H9 (cell line): Measurements from ENCODE around the gene HOGA1. TPM values are rescaled to one million over a fixed set of nuclear protein-coding genes. Genes with fewer than 3 reads are reported as not detected.
A peak's percentile ranks its signal among the peaks of the same experiment; 100 is the strongest.

Experiments
- DNase-seq: peaks from one replicate; pipeline ENCODE4 v3.0.0-alpha.2; 2017
- H2AFZ ChIP-seq: one replicate; pipeline ENCODE4 v1.6.1; 2013; ENCODE audit warnings: mild to moderate bottlenecking, low read length, control low read depth, moderate library complexity
- H2AK5ac ChIP-seq: 2 replicates; pipeline ENCODE4 v1.6.1; 2013; ENCODE audit warnings: low read length, control low read depth, mixed read lengths; ENCODE audit not compliant: insufficient read length
- H2BK120ac ChIP-seq: one replicate; pipeline ENCODE4 v1.6.1; 2013; ENCODE audit warnings: low read depth, mild to moderate bottlenecking, low read length, control low read depth, inconsistent platforms; ENCODE audit not compliant: poor library complexity, severe bottlenecking
- H2BK12ac ChIP-seq: 2 replicates; pipeline ENCODE4 v1.6.1; 2013; ENCODE audit warnings: low read length, control low read depth, mixed read lengths, low read depth; ENCODE audit not compliant: insufficient read length
- H2BK15ac ChIP-seq: 2 replicates; pipeline ENCODE4 v1.6.1; 2013; ENCODE audit warnings: low read depth, low read length, control low read depth
- H2BK20ac ChIP-seq: one replicate; pipeline ENCODE4 v1.6.1; 2013; ENCODE audit warnings: low read depth, mild to moderate bottlenecking, low read length, control low read depth, inconsistent platforms; ENCODE audit not compliant: poor library complexity, severe bottlenecking
- H2BK5ac ChIP-seq: 2 replicates; pipeline ENCODE4 v1.6.1; 2013; ENCODE audit warnings: low read length, control low read depth, mixed read lengths; ENCODE audit not compliant: insufficient read length
- H3K14ac ChIP-seq: 2 replicates; pipeline ENCODE4 v1.6.1; 2013; ENCODE audit warnings: low read length, control low read depth; ENCODE audit not compliant: insufficient read depth
- H3K18ac ChIP-seq: 2 replicates; pipeline ENCODE4 v1.6.1; 2013; ENCODE audit warnings: low read depth, mild to moderate bottlenecking, mixed read lengths, low read length, control low read depth; ENCODE audit not compliant: insufficient read length
- H3K23ac ChIP-seq: 2 replicates; pipeline ENCODE4 v1.6.1; 2013; ENCODE audit warnings: low read length, control low read depth, mixed read lengths, low read depth; ENCODE audit not compliant: insufficient read length
- H3K23me2 ChIP-seq: 2 replicates; pipeline ENCODE4 v1.6.1; 2013; ENCODE audit warnings: low read depth, mild to moderate bottlenecking, mixed read lengths, low read length, control low read depth; ENCODE audit not compliant: insufficient read length, poor library complexity, severe bottlenecking
- H3K27ac ChIP-seq: 2 replicates; pipeline ENCODE4 v1.5.1; 2013; ENCODE audit warnings: low read length, control low read depth, mixed read lengths, low read depth; ENCODE audit not compliant: insufficient read length
- H3K27me3 ChIP-seq: 2 replicates; pipeline ENCODE4 v1.6.1; 2013; ENCODE audit warnings: low read length, control low read depth, inconsistent platforms; ENCODE audit not compliant: insufficient read depth
- H3K4ac ChIP-seq: 2 replicates; pipeline ENCODE4 v1.6.1; 2013; ENCODE audit warnings: low read depth, mild to moderate bottlenecking, control low read depth, inconsistent platforms, low read length, moderate library complexity
- H3K4me1 ChIP-seq: 2 replicates; pipeline ENCODE4 v1.6.1; 2013; ENCODE audit warnings: low read length, control low read depth, inconsistent platforms; ENCODE audit not compliant: insufficient read depth
- H3K4me2 ChIP-seq: 2 replicates; pipeline ENCODE4 v1.6.1; 2013; ENCODE audit warnings: low read length, control low read depth, mixed read lengths; ENCODE audit not compliant: insufficient read length, insufficient read depth
- H3K56ac ChIP-seq: 2 replicates; pipeline ENCODE4 v1.6.1; 2013; ENCODE audit warnings: low read depth, mild to moderate bottlenecking, mixed read lengths, low read length, control low read depth; ENCODE audit not compliant: insufficient read length
- H3K79me1 ChIP-seq: 2 replicates; pipeline ENCODE4 v1.6.1; 2013; ENCODE audit warnings: low read depth, mild to moderate bottlenecking, moderate library complexity, low read length, control low read depth, inconsistent platforms; ENCODE audit not compliant: insufficient read depth, poor library complexity, severe bottlenecking
- H3K79me2 ChIP-seq: 2 replicates; pipeline ENCODE4 v1.6.1; 2013; ENCODE audit warnings: low read length, control low read depth, inconsistent platforms; ENCODE audit not compliant: insufficient read depth
- H3K9ac ChIP-seq: 2 replicates; pipeline ENCODE4 v1.6.1; 2013; ENCODE audit warnings: low read length, control low read depth, mixed read lengths; ENCODE audit not compliant: insufficient read length; ENCODE audit errors: extremely low read depth
- H3K9me3 ChIP-seq: one replicate; pipeline ENCODE4 v1.6.1; 2013; ENCODE audit warnings: low read depth, low read length, inconsistent platforms; ENCODE audit not compliant: control insufficient read depth
- H3T11ph ChIP-seq: one replicate; pipeline ENCODE4 v1.6.1; 2013; ENCODE audit warnings: mild to moderate bottlenecking, low read length, control low read depth, inconsistent platforms
- H4K20me1 ChIP-seq: one replicate; pipeline ENCODE4 v1.6.1; 2013; ENCODE audit not compliant: control insufficient read depth, insufficient read length, insufficient read depth
- H4K5ac ChIP-seq: 2 replicates; pipeline ENCODE4 v1.6.1; 2013; ENCODE audit warnings: low read depth, mild to moderate bottlenecking, mixed read lengths, low read length, control low read depth; ENCODE audit not compliant: insufficient read length
- H4K8ac ChIP-seq: replicated peaks from 2 replicates; pipeline ENCODE4 v1.6.1; 2013; ENCODE audit warnings: low read length, control low read depth, mixed read lengths, low read depth; ENCODE audit not compliant: insufficient read length
- H4K91ac ChIP-seq: 2 replicates; pipeline ENCODE4 v1.6.1; 2013; ENCODE audit warnings: low read depth, mild to moderate bottlenecking, moderate library complexity, mixed read lengths, low read length, control low read depth; ENCODE audit not compliant: insufficient read length
- H3K27ac Mint-ChIP-seq, 3 experiments: 2 replicates in 2 of 3; 3 replicates in 1 of 3; pipeline ENCODE4 v1.8.0; 2020 to 2021; ENCODE audit warnings: mixed read lengths in 3 of 3, mild to moderate bottlenecking in 1 of 3, moderate library complexity in 1 of 3
- H3K27me3 Mint-ChIP-seq: 2 replicates; pipeline ENCODE4 v1.8.0; 2021; ENCODE audit warnings: low read depth, mild to moderate bottlenecking, moderate library complexity, mixed read lengths
- H3K36me3 Mint-ChIP-seq, 3 experiments: 2 replicates in 2 of 3; 3 replicates in 1 of 3; pipeline ENCODE4 v1.8.0; 2020 to 2021; ENCODE audit warnings: low read depth in 3 of 3, mixed read lengths in 3 of 3; ENCODE audit not compliant: insufficient read depth in 1 of 3
- H3K4me1 Mint-ChIP-seq, 2 experiments: 2 replicates each; pipeline ENCODE4 v1.8.0; 2020; ENCODE audit warnings: mixed read lengths in 2 of 2
- H3K4me3 Mint-ChIP-seq, 2 experiments: 2 replicates in 1 of 2; 3 replicates in 1 of 2; pipeline ENCODE4 v1.8.0; 2020 to 2021; ENCODE audit warnings: mild to moderate bottlenecking in 2 of 2, mixed read lengths in 2 of 2, moderate library complexity in 1 of 2
- H3K9me3 Mint-ChIP-seq, 2 experiments: 2 replicates in 1 of 2; 3 replicates in 1 of 2; pipeline ENCODE4 v1.8.0; 2020; ENCODE audit warnings: mild to moderate bottlenecking in 2 of 2, mixed read lengths in 2 of 2, moderate library complexity in 1 of 2
- WGBS: extraction: QIAGEN DNeasy Blood & Tissue Kit; methylation state at CpG from one replicate; pipeline ENCODE4 v1.1.7; 2013; ENCODE audit warnings: missing lambda C conversion rate, low lambda C conversion rate, mixed read lengths; ENCODE audit not compliant: insufficient read length; ENCODE audit errors: extremely low coverage; 5-methylcytosine and 5-hydroxymethylcytosine counted together
- total RNA-seq: library from RNA; stranded (reverse); gene quantifications from 2 replicates; pipeline ENCODE4 v1.2.1, GENCODE V29; 2021
- TF ChIP-seq, protein P1 (sequence below): fragments of 200-600 bp; sonication (generic); conservative IDR thresholded peaks from 3 replicates; pipeline ENCODE4 v1.8.0; 2021; ENCODE audit warnings: antibody characterized with exemption, mild to moderate bottlenecking

The HOGA1 gene
- total RNA-seq, 1 experiment from 2014 or later: 0.79 TPM

DNA sequence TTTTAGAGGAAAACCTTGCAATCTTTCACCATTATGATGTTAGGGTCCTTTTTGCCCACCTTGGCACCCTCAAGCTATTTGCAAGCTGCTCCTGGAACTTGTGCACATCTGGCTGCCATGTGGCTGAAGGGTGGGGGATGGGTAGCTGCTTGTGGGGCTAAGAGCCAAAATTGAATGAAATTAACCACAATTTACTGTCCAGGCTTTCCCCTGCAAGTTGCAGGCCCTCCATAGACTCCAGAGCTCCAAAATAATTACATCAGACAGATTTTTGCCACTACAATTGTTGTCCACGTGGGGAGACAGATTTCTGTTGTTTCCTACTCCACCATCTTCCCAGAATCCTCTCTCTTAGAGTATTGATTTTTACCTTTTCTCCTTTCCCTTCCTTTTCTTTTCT lies 75.4 kb downstream of the HOGA1 start:
- Histone ChIP-seq H2BK5ac (no peak overlapping the region), H2AK5ac (no peak overlapping the region), H3K23ac (no peak overlapping the region), H3K4me2 (no peak overlapping the region), H3K27me3 (no peaks in the 10 kb centered on the region), H3K56ac (no peak overlapping the region), H3K18ac (no peak overlapping the region), H2AFZ (no peak overlapping the region), H3K23me2 (no peaks in the 10 kb centered on the region), H4K91ac (no peak overlapping the region), H3K9me3 (no peaks in the 10 kb centered on the region), H3K27ac (no peak overlapping the region), H4K5ac (no peak overlapping the region), H2BK12ac (no peak overlapping the region), H2BK15ac (peak overlapping the region; percentile 97; the same call in 1 of the 2 replicates), H2BK120ac (no peak overlapping the region), H4K20me1 (no peaks in the 10 kb centered on the region), H3K4ac (no peak overlapping the region), H3K79me1 (no peaks in the 10 kb centered on the region), H3K4me1 (no peaks in the 10 kb centered on the region), H4K8ac (no peak overlapping the region), H3K79me2 (0 out of 2 replicates have a peak, but pooled peaks cover 1% of the 10 kb centered on the region), H3K14ac (no peak overlapping the region), H3T11ph (no peak overlapping the region), H3K9ac (no peak overlapping the region), H2BK20ac (no peak overlapping the region)
- WGBS: no CpG with 5 or more reads among the region's 1 CpG
- no peaks in the 10 kb centered on the region for H3K27me3 Mint-ChIP-seq
- H3K4me3 Mint-ChIP-seq: no peak overlapping the region
- no peaks in the 10 kb centered on the region for H3K4me1 Mint-ChIP-seq
- TF ChIP-seq, protein P1, sequence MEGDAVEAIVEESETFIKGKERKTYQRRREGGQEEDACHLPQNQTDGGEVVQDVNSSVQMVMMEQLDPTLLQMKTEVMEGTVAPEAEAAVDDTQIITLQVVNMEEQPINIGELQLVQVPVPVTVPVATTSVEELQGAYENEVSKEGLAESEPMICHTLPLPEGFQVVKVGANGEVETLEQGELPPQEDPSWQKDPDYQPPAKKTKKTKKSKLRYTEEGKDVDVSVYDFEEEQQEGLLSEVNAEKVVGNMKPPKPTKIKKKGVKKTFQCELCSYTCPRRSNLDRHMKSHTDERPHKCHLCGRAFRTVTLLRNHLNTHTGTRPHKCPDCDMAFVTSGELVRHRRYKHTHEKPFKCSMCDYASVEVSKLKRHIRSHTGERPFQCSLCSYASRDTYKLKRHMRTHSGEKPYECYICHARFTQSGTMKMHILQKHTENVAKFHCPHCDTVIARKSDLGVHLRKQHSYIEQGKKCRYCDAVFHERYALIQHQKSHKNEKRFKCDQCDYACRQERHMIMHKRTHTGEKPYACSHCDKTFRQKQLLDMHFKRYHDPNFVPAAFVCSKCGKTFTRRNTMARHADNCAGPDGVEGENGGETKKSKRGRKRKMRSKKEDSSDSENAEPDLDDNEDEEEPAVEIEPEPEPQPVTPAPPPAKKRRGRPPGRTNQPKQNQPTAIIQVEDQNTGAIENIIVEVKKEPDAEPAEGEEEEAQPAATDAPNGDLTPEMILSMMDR: no peak
- peak overlapping the region in 1 of 3 experiments; percentile 24; a peak in 1 of 7 replicates for H3K27ac Mint-ChIP-seq
- no peak for DNase-seq
- peaks cover 26 to 84% (median 80%) of the 10 kb centered on the region in 3 experiments for H3K36me3 Mint-ChIP-seq
- H3K9me3 Mint-ChIP-seq: no peaks in the 10 kb centered on the region

Other genes starting within 250 kb of the HOGA1 start
- 128 and 129 TPM in 2 replicates for gene FRAT2, start 249.7 kb upstream of the HOGA1 start, total RNA-seq
- 71.6 and 83.0 TPM in 2 replicates for gene RRP12, start 183.0 kb upstream of the HOGA1 start, total RNA-seq
- gene PGAM1, start 158.2 kb upstream of the HOGA1 start, total RNA-seq: 932 and 935 TPM in 2 replicates
- 60.3 and 66.4 TPM in 2 replicates for gene EXOSC1, start 138.4 kb upstream of the HOGA1 start, total RNA-seq
- 43.9 and 45.4 TPM in 2 replicates for gene ZDHHC16, start 138.2 kb upstream of the HOGA1 start, total RNA-seq
- gene MMS19, start 86.0 kb upstream of the HOGA1 start, total RNA-seq: 102 and 104 TPM in 2 replicates
- gene UBTD1, start 85.5 kb upstream of the HOGA1 start, total RNA-seq: 18.1 and 19.0 TPM in 2 replicates
- not detected in 2 replicates for gene ANKRD2, start 11.6 kb upstream of the HOGA1 start, total RNA-seq
- 0.31 TPM in 1 of 2 replicates, not detected in the other for gene C10orf62, start 5.3 kb downstream of the HOGA1 start, total RNA-seq
- 11.9 and 12.0 TPM in 2 replicates for gene MORN4, start 49.1 kb downstream of the HOGA1 start, total RNA-seq
- gene PI4K2A, start 56.3 kb downstream of the HOGA1 start, total RNA-seq: 29.8 and 30.9 TPM in 2 replicates
- 6.5 and 6.9 TPM in 2 replicates for gene AVPI1, start 102.9 kb downstream of the HOGA1 start, total RNA-seq
- gene MARVELD1, start 129.3 kb downstream of the HOGA1 start, total RNA-seq: 26.6 and 26.7 TPM in 2 replicates
- gene ZFYVE27, start 152.7 kb downstream of the HOGA1 start, total RNA-seq: 32.2 and 33.2 TPM in 2 replicates
- 1.7 and 1.8 TPM in 2 replicates for gene SFRP5, start 187.6 kb downstream of the HOGA1 start, total RNA-seq